Activated CD4-positive, alpha-beta T cell treated with anti-CD3 and anti-CD28 coated beads, Interleukin-2, amount 50 U/mL, for 24 hours (primary cell): ENCODE measurements around the gene MYO1B.

Source experiments
- DNase-seq, 2 donors: peaks; one replicate each; pipeline ENCODE4 v3.0.0-alpha.2; 2020; ENCODE audit warnings: low read depth in 1 of 2, low spot score in 1 of 2

Gene MYO1B

DNA sequence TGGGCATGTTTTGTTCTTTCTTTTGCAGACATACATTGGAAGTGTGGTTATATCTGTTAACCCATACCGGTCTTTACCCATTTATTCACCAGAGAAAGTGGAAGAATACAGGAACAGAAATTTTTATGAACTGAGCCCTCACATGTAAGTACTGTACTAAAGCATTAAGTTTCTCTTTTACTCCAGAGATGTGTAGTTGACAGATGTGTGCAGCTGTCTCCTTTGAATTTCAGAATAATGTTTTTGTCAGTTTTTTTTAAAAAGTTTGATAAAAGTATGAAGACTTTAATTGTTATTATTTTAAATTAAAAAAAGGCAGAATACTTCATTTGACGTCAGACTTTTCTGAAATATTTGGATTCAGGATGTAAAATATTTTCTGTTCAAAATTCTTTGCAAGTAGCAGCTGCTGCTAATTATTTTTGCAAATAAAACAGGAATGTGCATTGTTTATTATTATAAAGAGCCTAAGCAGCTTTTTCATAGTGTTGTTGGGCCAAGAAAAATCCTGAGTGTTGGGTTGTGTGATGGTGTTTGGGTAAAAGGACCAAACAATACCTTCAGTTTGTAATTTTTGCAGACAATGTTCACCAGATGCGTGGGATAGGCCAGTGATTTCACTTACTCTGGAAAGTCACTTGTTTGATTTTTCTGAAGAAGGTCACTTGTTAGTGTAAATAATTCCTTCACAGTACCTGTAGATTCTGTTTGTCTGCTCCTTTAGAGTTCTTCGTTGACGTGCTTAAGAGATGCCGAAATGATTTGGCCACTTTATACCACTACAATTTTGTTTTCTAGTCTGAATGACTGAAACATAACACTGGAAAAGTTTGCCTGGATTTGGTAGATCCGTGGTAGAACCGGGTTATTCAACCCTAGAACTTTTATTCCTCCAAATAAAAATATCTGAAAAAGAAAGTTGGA is 51.1 kb downstream of the MYO1B start:
- no peak for DNase-seq

DNA sequence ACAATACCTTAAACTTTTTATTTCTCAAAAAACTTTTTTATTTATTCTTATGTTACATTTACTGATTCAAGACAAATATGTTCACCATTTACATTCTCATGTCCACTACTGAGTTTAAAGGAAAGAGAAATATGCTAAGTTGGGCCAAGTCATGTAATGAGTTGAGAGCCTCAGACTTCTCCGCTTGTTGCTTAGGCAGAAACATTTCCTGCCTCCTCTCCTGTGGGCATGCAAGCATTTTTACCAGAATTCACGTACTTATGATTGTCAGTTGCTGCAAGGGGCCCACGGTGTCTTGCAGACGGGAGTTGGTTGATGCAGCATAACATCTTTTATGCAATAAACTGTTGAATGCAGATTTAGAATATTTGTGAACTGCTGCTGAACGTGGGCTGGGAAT is 51.8 kb downstream of the MYO1B start:
- DNase-seq, result no peak

DNA sequence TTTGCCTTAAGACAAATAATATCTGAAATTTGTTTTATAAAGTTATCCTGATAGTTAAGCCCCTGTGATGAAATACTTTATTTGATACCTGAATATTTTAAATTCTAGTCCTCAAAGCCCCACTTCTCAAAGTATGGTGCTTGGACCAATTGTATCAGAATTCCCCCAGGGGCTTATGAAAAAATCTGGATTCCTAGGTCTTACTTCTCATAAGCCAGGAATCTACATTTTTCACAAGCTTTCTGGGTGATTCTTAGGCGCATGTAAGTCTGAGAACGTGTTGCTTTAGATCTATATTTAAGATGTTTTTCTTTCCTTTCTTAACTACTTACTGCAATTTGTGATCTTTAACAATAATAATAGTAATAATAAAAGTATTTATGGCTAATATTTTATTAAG is 53.1 kb downstream of the MYO1B start:
- no peak for DNase-seq

DNA sequence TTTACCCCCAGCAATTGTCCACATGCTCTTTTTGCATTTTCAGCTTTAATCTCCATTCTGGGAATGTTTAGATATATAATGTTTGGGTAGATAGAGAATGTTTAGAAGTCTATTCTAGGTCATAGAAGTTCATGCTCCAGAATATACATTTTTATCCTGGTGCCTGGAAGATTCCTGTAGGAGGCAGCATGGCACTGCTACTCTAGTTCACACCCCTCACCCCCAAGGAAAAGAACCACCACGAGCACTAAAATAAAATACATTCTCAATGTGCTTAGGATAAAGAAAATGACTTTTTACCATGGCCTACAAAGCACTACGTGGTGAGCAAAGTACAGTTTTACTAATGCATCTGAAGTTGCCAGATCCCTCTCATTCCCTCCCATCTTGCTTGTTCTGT is 53.8 kb downstream of the MYO1B start:
- no peak for DNase-seq

DNA sequence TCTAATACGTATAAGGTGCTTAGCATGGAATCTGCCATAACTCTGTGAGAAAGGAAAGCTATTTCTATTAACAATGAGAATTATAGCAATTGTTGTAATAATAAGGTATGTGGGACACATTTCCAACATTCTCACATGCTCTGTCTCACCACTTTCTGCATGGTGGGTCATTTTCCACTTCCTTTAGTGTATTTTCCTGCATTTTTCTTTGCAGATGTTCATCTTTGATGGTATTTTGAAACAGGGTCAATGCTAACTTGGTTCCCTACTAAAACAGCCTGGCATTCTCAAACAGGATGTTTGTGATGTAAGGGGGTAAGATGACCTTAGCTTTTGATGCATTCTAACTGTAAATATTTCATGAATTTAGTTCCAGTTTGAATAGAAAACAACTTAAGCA is 54.7 kb downstream of the MYO1B start:
- DNase-seq, result no peak

DNA sequence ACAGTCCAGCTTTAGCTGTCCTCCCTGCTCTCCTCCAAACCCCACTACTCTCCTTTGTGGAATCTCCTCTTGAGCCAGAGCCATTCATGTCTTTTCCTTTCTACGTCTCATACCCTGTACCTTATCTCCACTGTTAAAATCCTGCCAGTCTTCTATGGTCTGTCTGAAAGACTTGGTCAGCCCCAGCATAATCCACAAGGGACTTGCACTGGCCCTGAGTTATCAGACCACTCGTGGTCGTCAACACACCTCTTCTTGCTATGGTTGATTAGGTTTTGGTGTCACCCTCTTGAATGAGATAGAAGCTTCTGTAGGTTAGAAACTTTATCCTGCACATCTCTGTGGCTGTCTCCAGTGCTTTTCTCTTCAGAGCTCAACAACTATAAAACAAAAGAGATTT is 56.8 kb downstream of the MYO1B start:
- DNase-seq, result no peak

DNA sequence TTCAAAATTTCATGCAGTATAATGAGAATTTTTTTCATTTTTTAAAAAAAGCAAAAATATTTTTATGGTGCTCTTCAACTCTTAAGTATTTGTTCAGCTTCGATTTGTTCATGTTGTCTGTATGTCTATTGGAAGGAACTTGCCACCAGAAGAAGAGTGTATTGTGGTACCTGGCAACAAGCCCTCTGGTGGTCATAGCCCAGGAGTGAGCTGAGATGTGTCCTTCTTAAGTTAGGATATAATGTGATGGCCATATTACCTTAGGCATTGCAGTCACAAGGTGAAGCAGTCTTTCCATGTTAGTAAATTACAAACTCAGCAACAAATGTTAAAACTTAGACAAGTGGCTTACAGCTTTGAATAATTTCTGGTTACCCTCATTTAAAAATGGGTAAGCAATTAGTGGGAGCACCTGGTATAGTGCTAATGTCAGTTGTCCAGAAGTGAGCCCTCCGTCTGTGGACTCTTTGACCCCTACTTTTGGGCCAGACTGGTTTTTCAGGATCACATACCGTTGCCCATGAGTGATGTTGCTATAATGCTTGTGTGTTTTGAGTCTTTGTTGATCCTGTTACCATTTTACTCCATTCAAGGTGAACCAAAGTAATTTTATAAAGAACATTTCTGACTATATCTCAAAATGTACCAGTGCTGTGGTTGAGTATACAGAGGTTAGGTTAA is 57.4 kb downstream of the MYO1B start:
- DNase-seq, result no peak

DNA sequence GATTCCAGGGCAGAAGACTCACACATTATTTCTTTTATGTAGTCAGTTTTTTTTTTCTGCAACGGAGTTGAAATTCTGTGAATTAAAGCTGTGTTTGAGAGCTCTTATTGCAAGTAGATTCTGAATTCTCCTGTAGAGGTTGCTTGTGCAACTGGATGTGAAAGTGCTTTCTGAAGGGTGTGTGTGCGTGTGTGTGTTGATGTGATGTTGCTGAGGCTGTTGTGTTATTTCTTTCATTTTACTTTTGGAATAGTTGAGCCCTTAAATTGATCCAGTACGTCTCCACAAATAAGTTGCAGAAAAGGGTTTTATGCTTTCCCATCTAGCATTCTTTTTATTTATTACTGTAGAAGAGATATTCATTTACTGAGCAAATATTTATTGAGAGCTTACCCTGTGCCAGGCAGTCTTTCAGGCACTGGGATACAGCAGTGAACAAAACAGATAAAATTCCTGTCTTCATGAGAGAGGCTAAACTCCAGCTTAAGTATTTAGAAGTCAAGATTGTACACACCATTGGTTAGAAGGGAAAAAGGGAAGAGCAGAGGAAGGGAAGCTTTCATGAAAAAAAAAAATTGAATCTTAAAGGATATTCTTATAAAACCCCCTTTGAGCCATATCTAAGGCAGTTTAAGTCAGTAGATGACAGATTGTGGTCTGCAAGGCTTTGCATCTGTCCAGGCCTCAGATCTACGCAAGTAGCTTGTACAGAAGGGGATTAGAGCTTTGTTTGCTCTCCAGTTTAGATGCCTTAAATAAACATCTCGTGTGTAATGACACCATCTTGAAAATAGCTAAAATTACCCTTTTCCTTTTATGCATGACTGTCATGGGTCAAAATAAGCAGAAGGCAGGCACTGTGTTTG is 58.2 kb downstream of the MYO1B start:
- DNase-seq, result no peak

DNA sequence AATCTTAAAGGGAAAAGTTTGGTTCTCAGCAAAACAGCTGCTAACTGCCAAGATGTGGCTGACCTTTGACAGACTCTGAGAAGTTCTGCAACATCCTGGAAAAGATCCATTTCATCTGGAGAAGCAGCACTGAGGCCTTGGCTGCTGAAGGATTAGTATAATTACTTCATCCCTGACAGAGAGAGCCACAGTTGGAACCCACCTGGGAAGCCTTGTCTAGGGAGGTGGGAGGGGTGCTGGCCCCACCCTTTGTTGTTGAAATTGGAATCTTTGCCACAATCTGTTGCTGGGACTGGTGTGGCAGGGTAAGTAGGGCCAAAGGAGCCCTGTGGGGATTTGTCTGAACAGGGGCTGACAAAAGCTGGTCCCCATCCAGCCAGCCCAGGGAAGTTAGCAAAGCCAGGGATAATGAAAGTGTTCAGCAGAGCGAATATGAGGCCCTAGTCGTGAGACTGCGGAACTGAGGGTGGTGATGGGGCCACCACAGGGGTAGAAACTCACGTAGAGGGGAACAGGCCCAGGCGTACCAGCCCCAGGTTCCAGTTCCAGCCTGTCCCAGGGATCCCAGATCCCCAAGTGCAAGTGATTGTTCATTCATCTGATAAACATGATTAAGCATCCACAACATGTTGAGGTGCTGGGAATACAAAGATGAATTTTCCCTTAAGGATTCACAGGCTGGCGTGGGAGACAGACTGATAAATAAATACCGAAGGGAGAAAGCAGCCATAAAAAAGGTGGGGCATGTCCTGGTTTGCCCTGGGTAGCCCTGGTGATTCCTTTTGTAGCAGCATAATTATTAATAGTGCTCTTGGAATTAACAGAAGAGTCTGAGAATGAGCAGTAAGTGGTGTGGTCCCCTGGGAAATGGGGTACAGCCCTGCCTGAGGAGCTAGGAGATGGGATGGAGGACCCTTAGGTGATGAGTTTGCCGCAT is 60.0 kb downstream of the MYO1B start:
- DNase-seq, result no peak

DNA sequence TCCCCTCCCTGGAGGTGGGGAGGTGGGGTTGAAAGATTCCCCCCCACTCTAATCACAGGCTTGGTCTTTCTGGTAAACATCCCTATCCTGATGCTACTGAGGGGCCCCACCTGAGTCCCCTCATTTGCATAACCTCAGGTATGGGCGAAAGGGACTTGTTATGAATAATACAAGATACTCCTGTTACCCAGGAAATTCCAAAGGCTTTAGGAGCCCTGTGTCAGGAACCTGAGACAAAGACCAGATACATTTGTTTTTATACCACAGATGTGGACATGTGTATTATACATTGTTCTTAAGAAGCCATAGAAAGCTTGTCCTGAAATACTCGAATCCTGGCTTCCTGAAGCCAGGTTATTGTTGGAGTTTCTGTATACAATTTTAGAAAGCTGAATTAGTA is 62.8 kb downstream of the MYO1B start:
- DNase-seq, result no peak

DNA sequence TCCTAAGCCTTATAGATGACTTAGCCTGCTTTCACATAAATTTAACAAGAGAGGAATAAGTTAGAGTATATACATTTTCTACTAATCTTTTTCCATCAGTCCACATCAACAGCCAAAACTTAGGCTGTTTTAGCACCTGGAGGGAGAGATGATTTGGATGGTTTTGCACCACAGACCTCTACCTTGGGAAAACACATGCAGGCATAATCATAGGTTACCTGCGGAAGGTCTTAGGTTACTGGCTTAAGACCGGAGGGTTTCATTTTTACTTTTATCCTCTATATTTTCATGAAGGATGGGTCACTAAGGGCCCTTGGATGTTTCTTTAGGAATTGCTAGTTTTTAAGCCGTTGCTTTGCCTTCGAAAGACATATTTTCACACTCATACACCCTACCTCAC is 66.0 kb downstream of the MYO1B start:
- no peak for DNase-seq

DNA sequence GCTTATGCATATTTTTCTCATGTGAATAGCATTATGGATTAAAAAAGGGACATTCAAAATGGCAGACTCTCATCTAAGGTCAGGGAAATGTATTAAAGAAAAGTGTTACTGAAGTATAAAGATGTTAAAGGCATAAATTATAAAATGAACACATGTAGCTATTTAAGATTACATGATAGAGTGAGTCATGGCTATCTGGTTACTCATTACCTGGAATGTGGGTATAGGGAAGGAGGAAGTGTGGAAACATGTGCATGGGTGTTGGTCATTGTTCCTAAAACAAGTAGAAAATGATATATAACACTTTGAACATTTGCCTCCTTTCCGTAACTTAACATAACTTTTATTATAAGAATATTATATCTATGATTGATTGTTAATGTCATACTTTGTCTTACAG is 66.4 kb downstream of the MYO1B start:
- no peak for DNase-seq

DNA sequence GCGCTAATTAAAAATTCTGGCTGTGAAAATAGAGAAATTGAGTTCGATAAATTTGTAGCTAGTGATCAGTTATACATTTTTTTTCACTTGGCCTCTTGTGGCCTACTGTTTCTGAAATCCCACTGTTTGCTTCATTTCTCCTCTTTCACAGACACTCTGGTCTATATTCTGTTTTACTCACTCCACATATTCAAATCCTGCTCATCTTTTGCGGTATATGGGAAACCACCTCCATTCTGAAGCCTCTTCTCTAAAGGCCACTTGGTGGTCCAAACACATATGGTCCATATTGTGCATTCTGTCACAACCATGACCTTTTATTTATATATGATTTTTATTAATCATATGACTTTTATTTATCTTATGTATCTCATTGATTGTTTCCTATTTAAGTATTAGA is 67.0 kb downstream of the MYO1B start:
- DNase-seq, result no peak

DNA sequence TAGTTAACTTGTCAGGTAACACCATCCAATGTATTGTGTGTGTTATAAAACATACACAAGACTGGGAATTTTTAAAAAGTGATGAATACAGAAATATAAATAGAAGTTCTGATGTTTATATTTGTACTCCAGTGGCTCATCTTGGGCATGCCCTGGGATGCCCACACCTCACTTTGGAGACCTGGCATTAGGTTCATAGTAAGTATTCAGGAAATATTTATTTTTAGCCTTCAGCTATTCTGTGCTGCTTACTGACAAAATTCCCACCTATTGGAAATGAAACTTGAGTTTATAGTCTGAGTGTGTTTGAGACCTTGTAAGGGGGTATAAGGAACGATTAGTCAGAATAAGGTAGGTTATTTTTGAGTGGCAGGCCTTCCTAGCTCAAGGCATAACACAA is 67.5 kb downstream of the MYO1B start:
- no peak for DNase-seq

DNA sequence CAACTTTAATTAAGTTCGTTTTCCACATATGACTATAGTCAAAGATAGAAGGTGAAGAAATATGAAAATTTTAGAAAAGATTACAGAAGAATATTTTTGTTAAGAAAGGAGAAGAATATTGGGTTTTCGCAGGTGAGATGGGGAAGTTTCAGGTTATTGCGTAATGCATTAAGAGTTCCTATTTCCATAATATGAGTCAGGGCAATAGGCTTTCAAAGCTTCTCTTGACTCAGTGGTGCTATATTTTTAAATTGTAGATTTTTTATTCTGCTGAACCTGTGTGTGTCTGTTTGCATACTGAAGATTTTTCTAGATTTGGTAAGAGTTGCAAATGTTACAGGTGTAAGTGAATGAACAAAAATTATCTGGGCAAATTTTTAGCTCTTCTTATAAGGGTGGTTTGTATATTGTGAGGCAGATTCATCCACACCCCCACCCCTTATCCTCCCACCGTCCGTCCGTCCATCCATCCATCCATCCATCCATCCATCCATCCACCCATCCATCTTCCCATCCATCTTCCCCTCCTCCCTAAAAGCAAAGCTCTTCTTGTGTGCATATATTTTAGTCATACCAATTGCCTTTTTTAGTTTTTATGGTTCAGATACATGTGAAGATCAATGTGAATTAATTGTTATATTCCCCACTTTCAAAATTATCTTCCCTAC is 69.6 kb downstream of the MYO1B start:
- DNase-seq, result no peak

DNA sequence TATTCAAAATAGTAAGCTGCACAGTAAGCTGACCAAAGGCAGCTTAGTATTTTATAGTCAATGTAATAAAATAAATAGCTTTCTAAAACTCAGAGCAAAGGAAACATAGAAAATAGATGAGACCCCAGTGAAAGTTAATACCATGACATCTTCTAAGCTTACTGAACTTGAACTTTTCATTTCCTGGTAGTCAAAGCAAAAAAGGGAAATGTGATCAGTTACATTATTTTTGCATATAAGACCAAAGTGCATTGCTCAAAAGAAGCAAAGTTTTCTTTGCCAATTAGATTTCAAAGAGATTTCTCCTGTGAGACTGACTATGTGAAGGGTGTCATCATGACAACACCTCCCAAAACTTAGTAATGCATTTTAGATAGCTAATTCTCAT is 70.2 kb downstream of the MYO1B start:
- no peak for DNase-seq

DNA sequence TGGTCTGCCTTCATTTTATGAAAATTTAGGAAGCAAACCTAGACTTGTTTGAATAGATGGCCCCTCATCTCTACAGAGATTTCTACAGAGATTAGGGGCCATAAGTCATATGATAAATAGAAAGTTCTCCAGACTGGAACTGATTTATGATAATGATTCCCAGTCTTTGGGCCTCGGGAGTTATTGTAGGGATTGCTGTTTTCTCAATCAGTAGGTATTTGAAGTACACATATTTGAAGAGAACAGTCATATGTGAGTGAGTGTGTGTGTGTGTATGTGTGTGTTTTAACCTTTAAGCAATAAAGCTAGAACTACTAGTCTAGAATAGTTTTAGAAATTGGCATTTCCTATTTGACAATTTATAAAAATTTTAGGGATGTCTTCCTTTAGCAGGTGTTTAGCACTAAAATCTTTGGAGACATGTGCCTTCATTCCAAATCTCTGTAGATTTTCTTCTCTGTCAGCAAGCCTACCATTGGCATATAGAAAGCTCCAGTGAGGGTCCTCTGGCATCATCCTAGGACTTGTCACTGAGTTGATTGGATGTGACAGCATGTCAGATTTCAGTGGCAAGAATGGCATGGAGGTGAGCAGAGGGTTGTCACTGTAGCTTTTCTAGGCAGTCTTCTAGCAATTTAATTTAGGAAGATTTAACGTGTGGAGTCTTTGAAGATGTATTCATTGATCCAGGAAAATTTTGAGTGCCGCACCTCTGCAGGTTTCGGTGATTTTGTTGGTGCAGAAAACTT is 71.2 kb downstream of the MYO1B start:
- DNase-seq, result no peak

DNA sequence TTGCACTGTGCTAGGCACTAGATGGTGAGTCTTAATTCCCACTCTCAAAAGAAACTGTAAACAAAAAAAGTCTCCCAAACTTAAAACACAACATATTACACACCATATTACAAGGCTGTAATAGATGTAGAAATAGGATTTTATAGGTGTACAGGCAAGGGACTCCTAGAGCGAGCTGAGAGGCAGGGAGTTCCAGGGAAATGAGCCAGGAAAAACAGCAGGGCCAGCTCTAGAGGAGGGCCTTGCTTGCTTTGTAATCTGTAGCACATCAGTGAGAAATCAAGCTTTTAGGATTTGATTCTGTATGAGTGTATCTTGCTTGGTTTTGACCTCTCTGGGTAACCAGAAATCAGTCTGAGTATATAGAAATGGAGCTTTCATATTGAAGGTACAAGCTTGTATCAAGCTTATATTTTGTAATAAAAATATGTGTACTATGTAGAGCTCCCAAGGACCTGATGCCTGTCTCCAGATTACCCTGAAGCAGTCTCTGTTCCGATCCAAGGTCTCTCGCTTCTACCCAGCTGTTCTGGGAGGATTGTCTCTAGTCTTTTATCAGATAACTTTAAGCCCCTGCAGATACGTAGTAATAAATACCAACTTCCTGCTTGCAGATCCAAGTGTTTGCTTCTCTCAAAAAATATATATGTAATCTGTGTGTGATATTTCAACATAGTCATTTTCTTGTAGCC is 73.0 kb downstream of the MYO1B start:
- DNase-seq, result no peak

DNA sequence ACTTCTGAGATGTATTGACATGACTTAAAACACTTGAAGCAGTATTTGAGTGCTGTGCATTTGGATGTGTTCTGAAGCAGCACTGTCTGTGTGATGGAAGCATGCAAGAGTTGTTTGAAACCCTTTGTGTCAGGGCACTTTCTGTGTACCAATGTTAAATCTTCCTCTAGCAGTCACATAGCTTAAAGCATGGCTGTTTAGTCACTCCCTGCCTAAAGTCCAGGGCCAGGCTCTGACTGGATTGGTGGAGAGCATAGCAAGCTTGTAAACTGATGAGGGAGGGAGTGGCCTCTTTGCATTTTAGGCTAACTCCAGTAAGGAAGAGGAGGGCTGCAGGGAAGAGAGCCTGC is 73.5 kb downstream of the MYO1B start:
- DNase-seq, result no peak
